ENCODE measurements around the gene FGFRL1.

GRCh38 chr4:1027219-1027914 lies 15.9 kb downstream of the FGFRL1 start:
- TF ChIP-seq POLR2A (IDR thresholded peaks at IDR 0.05; ENCODE audit: low read length) (no peak), GATA1 (IDR thresholded peaks at IDR 0.05; ENCODE audit: low read depth, low read length) (no peak)
